HG03175 (cell line): ENCODE results near the gene YWHAQ.
"Not testable (repeated sequence)": the region's sequence is repeated elsewhere in the genome, so short reads cannot be mapped to it uniquely, and the experiment has no call there.

Source experiments
- ATAC-seq: cut with Tn5 transposase; IDR thresholded peaks from one replicate; pipeline ENCODE4 v1.9.1; 2021; ENCODE audit warnings: mild to moderate bottlenecking, moderate library complexity; ENCODE audit not compliant: unreplicated experiment

YWHAQ gene

GRCh38 chr2:9634133-9634532 is 3.3 kb upstream of the YWHAQ start:
- no peak for ATAC-seq

GRCh38 chr2:9631878-9632700 is 1.3 kb upstream of the YWHAQ start:
- no peak for ATAC-seq

- ATAC-seq = no peak
Observed at GRCh38 chr2:9631553-9631819, 689 bp upstream of the YWHAQ start.

- ATAC-seq = peak; percentile 50
Observed at GRCh38 chr2:9630117-9630735, 571 bp downstream of the YWHAQ start.

GRCh38 chr2:9629222-9630116 is 1.3 kb downstream of the YWHAQ start:
- ATAC-seq = no peak

- ATAC-seq = no peak
Observed at GRCh38 chr2:9627310-9627709, 3.5 kb downstream of the YWHAQ start.

GRCh38 chr2:9623151-9623550 is 7.6 kb downstream of the YWHAQ start:
- no peak for ATAC-seq

- not testable (repeated sequence) for ATAC-seq
Observed at GRCh38 chr2:9621655-9622054, 9.1 kb downstream of the YWHAQ start.

- no peak for ATAC-seq
Observed at GRCh38 chr2:9618410-9618809, 12.4 kb downstream of the YWHAQ start.

- no peak for ATAC-seq
Observed at GRCh38 chr2:9617749-9618148, 13.0 kb downstream of the YWHAQ start.

GRCh38 chr2:9617296-9617695 is 13.5 kb downstream of the YWHAQ start:
- no peak for ATAC-seq

- no peak for ATAC-seq
Observed at GRCh38 chr2:9614562-9614961, 16.2 kb downstream of the YWHAQ start.

- ATAC-seq = no peak
Observed at GRCh38 chr2:9613291-9613690, 17.5 kb downstream of the YWHAQ start.

GRCh38 chr2:9611549-9611912 is 19.3 kb downstream of the YWHAQ start:
- ATAC-seq = not testable (repeated sequence)

- no peak for ATAC-seq
Observed at GRCh38 chr2:9610781-9611548, 19.8 kb downstream of the YWHAQ start.

- peak; percentile 22 for ATAC-seq
Observed at GRCh38 chr2:9608491-9608890, 22.3 kb downstream of the YWHAQ start.

- ATAC-seq = no peak
Observed at GRCh38 chr2:9602412-9602811, 28.4 kb downstream of the YWHAQ start.

GRCh38 chr2:9601397-9601796 is 29.4 kb downstream of the YWHAQ start:
- ATAC-seq = no peak

GRCh38 chr2:9599430-9599829 is 31.4 kb downstream of the YWHAQ start:
- ATAC-seq = no peak

- ATAC-seq = no peak
Observed at GRCh38 chr2:9596621-9597311, 34.0 kb downstream of the YWHAQ start.
